Activated naive CD4-positive, alpha-beta T cell treated with anti-CD3 and anti-CD28 coated beads, Interleukin-2, amount 50 U/mL, for 16 hours (primary cell): ENCODE data around the gene PPEF1.
"Not testable (repeated sequence)": the region's sequence is repeated elsewhere in the genome, so short reads cannot be mapped to it uniquely, and the experiment has no call there.

Source experiments
- DNase-seq: peaks from one replicate; pipeline ENCODE4 v3.0.0-alpha.2; 2020

PPEF1 gene

DNA sequence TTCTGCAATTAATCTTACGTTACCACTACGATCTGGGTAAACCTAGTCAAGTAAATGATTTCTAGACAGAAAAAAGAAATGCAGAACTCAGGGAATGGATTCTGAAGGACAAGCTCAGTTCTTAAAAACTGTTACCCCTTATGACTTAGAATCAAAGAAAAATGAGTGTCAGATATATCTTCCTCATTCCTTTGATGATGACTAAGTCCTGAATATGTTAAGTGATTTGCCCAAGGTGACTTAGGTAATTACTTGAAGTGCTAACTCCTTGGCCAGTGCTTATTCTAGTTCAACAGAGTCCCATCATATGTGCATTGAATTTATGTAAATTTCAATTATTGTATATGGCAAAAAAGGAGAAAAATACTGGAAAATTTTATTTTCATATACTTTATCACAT, 92.5 kb downstream of the PPEF1 start:
- no peak for DNase-seq

DNA sequence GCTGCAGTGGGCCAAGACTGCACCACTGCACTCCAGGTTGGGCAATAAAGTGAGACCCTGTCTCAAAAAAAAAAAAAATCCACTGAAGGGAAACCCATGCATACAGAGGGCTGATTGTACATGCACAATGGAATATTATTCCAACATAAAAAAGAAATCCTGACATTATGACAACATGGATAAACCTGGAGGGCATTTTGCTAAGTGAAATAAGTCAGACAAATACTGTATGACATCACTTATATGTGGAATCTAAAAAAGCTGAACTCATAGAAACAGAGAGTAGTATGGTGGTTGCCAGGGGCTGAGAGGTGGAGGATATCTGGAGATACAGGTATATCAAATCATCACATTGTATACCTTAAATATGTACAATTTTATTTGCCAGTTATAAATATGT, 102.2 kb downstream of the PPEF1 start:
- DNase-seq: no peak

DNA sequence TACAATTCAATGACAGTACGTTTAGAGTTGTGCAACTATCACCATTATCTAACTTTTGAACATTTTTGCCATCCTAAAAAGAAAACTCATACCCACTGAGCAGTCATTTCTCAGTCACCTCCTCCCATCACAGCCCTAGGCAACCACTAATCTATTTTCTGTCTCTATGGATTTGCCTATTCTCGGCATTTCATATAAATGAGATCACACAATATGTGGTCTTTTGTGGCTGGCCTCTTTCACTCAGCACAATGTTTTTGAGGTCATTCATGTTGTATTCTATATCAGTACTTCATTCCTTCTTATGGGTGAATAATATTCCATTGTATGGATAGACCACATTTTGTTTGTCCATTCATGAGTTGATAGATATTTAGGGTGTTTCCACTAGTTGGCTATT, 103.0 kb downstream of the PPEF1 start:
- no peak for DNase-seq

DNA sequence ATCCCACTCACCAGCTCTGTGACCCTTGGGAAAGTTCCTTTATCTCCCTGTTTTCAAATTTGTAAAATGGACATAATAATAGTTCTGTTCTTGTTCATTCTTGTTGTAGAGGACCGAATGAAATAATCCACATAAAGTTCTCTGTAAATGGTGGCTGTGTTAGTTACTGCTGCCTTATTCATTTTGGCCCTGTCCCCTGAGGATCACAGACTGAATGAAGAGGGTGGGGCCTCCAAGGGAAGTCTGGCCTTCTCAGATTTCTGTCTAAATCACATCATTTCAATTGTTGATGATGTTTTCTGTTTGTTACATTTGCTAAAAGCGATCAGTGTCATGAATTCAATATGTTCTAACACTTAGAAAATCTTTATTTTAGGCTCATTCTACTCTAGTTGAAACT, 117.9 kb downstream of the PPEF1 start:
- DNase-seq: no peak

DNA sequence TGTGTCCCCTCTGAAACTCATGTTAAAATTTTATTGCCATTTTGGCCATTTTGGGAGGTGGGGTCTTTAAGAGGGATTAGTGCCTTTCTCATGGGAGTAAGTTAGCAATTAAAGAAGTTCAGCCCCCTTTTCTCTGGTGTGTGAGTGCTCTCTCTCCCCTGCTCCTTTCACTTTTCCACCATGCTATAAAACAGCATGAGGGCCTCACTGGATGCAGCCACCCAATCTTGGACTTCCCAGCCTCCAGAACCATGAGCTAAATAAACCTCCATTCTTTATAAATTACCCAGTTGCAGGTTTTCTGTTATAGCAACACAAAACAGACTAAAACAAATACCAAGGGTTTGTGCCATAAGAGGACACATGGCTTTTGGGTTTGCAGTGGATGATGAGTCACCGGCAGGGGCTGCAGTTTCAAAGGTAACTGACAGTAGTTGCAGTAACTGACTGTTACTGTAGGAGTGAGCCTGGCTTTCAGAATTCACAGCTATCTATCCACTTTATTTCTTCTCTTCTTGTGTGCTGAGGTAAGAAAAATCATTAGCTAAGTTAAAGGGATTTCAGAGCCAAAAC, 121.5 kb downstream of the PPEF1 start:
- no peak for DNase-seq

DNA sequence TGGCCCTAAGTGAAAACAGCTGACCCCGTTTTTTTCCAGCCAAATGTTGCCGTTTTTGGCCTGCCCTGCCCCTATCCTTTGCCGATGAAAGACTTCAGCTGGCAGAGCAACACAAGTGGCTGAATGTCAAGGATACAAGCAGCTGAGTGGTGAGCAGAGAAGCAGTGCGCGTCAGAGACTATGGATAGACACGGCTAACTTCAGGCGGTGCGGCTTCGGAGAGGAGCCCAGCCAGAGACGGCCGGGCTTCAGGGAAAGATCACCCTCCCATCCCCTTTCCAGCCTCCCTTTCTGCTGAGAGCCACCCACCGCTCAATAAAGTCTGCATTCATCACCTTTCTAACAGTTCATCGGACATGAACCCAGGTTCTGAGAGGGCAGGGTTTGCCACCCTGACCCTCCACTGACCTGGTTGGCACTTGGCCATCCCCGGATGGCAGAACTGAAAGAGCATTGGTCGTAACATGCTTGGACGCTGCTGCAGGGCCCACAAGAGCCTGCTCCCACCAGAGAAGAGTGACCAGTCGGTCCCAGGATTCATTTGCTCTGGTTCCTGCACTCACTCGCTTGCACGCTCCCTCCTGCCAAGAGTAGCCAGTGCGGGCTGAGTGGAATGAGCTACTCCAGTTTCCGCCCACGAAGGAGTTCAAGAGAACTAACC, 125.8 kb downstream of the PPEF1 start:
- DNase-seq: no peak

DNA sequence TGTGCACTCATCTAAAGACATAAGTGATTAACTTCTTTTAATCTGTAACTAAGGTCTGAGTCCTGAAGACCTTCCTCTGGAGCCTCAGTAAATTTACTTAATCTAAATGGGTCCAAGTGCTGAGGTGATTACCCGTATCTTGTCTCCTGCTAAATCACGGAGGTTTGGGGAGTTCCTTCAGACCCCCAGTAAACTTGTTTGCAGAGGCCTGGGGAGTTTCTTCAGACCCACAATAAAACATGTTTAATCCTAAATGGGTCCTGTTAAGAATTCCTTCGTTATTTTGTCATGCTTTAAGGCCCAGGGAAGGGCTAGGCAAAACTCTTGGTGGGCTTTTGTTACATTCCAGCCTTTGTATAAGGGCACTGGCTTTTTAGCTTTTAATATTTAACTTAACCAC, 140.5 kb downstream of the PPEF1 start:
- DNase-seq: not testable (repeated sequence)

DNA sequence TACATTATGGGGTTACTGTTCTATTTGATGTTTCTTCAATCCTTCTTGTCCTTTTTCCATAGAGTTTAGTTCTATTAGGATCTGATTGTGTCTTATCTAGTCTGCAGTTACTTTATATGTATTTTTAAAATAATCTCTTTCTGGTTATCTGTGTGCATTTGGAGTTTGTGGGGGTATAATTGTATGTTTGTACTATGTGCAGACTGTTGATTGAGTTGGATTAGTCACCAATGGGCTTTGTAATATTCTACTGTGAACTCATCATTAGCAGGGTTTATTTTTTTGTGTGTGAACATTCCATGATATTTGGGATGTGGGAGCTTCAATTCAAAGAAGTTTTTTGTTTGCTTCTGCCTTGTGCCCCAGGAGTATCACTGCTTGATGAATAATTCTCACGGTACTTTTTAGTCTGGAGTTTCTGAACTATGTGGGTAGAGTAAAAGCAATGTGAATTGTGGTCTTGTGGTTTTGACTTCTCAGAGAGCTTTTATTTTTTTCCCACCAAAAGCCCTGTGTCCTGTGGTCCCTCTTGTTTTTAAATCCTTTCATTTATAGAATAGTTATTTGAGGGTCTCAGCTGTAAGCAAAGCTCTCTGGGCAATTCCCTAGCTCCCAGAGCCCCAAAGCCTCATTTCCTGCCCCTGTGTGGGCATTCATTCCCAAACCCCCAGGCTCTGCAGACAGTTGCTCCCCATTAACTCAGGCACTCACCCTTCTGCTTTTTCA, 148.6 kb downstream of the PPEF1 start:
- DNase-seq: no peak

DNA sequence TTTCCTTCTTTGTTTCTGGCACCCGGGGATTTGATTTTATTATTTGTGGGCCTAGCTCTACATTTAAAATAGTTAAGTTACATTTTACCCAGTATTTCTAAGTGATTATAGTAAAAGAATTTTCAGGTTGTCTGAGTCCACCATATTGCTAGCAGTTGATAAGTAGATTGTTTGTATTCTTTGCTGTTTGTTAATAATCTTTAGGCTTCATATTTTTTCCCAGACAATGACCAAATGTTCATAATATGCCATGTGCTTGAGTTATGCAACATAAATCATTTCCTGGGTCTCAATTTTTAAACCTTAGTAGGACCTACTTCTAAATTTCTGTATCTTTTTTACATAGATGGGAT, 149.2 kb downstream of the PPEF1 start:
- DNase-seq: no peak

DNA sequence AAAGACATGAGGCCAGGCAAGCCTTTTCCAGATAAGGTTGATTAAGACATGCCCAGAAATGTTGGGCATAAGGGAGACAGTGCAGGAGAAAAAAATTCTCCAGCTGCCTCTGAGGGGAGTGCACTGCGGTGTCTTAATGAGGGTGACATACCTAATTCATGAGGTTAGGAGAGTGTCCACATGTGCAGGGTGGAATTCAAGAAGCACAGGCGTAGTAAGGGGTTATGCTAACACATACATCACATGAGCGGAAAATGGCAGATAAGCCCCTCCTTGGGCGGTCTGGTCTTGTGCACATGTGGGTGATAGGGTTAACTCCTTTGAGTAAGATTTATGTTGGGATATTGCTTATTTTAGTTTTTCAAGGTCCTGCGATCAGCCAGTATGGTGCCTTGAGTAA, 154.1 kb downstream of the PPEF1 start:
- DNase-seq: no peak

DNA sequence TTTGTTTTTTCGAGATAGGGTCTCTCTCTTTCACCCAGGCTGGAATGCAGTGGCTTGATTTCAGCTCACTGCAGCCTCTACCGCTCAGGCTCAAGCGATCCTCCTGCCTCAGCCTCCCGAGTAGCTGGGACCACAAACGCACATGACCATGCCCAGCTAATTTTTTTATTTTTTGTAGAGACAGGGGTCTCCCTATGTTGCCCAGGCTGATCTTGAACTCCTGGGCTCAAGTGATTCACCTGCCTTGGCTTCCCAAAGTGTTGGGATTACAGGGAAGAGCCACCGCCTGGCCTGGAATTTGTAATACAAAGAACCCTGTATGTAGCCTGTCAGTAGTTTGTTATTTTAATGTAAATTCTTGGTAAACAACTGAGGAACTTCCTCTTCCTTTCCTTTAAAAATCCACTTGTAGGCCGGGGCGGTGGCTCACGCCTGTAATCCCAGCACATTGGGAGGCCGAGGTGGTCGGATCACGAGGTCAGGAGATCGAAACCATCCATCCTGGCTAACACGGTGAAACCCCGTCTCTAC, 157.0 kb downstream of the PPEF1 start:
- DNase-seq: no peak

DNA sequence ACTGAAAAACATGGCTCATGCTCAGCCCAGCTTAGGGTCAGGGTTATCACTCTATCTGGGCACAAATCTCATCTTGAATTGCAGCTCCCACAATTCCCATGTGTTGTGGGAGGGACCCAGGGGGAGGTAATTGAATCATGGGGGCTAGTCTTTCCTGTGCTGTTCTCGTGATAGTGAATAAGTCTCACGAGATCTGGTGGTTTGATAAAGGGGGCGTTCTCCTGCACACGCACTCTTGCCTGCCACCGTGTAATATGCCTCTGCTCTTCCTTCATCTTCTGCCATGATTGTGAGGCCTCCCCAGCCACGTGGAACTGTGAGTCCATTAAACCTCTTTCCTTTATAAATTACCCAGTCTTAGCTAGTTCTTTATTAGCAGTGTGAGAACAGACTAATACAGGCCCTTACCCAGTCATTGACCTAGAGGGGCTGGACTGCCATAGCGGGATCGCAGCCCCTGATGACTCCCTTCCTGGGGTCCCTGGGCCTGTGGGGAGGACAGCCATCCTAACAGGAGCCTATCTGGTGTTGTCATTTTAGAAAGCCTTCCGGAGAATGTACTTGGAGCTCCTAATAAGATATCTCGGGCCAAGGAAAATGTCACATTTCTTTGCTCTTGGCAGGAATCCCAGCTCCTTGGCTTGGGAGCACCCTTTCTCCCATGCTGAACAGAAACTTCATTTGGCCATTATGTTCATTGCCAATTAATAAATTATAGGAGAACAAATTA, 163.9 kb downstream of the PPEF1 start:
- no peak for DNase-seq

DNA sequence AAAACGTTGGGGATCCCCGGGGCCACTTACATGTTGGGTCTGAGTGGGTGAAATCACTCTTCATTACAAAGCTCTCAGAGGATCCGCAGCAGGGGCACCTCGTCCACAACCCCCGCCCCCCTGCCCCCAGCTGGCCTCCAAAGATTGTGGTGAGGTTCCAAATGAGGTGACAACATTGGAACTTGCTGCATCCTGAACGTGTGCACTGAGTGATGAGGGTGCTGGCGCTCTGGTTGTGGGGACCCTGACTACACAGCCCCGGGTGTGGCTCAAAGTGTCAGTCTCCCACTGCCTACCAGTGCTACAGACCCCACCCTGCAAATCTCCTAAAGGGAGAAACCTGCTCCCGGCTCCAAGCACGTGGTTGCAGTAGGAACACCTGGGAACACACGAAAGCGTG, 164.5 kb downstream of the PPEF1 start:
- DNase-seq: no peak

DNA sequence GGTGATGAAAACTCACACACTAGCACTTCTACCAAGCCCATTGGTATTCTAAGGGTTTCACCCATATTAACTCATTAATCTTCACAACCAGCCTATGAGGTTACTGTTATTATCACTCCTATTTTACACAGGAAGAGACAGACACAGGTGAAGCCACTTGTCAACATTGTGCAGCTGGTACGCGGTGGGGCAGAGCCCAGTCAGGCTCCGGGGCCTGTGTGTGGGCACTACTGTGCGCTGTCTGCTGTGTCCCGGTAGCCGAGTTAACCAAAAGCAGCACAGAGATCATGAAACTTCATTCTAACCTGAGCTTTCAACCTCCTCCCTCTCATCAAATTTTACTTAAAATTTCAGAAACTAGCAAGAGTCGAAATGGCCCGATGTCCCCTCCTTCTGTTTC, 165.2 kb downstream of the PPEF1 start:
- no peak for DNase-seq

DNA sequence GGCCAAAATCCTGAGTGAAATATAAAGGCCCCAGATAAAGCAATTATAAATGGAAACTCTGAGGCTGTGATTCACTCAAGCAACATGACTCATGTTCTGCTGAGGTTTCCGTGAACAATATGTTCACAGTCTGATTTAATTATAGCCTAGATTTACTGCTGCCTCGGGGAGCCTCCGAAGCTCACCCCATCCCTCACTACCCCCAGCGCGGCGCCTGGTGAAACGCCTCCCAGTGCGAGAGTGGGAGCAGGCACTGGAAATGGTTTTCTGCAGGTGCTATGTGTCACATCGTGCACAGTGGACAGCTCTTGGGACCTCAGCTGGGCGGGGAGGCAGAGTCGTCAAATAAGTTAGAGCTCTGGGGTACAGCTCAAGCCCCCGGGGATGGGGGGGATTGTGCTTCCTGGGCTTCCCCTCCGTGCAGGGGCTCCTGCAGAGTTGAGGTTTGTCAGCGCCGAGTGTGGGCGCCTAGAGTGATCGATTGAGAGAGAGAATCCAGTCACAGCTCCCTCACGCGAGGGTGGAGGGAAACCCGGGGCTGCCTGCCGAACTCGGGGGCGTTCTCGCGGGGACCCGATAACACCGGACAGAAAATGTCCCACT, 165.8 kb downstream of the PPEF1 start:
- no peak for DNase-seq

DNA sequence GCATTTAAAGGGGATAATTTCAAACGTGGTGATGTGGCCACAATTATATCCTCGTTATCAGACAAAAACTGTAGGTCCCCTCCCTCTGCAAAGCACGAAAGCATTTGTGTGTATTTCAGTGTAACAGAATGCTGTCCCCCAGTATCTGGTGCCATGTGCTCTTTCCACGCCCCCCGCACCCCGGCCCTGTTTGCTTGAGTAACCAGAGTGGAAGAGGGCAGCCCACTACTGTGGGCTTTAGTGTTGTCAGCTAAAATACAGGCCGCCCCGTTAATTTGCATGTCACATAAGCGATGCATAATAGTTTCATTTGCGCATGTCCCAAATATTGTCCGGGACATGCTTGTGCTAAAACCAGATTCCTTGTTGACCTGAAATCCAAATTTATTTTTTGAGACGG, 166.4 kb downstream of the PPEF1 start:
- DNase-seq: no peak

DNA sequence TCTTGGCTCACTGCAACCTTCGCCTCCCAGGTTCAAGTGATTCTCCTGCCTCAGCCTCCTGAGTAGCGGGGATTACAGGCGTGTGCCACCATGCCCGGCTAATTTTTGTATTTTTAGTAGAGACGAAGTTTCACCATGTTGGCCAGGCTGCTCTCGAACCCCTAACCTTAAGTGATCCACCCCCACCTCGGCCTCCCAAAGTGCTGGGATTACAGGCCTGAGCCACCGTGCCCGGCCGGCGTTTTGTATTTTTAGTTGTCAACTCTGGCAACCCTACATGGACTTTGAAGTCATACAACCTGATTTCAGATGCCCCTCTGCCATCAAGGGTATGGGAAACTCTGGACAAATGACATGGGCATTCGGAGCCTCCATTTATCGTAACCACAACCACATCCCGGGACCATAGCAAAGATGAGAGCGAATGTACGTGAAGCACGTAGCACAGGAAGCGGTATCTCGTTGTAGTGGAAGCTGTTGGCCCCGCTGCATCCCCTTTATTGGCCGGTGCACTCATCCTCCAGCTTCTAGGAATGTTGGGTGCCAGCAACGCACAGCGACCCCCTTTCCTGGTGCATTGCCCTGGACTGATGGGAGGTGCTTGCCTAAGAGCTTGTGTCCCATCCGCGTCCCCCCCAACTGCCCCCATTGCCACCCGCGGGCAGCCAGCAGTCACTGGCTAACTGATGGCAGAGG, 167.3 kb downstream of the PPEF1 start:
- DNase-seq: no peak

DNA sequence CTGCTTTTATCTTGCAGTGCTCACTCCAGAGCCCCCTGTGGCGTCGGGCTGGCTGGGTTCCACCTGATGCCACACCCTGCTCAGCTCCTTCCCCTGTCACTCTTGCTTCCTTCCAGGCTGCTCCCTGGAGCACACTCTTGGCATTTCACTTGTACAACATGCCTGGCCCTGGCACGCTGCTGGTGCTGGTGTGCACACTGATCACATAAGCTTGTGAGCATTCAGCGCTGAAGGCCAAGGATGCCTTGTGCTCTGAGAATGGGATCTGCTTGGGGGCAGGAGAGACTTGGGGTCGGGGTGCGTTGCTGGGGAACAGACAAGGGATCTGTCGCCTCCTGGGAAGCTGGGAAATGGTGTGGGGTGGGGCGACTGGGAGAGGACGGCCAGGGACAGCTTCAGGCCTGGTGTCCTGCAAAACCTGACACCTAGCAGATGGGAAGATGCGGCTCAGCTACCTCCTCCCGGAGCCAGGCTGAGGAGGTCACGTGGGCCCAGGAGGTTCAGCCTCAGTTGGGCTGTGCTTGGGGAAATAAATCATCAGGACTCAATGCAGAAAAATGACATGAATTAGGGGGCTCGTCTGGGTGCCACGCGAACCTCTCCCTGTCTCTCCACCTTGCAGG, 167.9 kb downstream of the PPEF1 start:
- DNase-seq: no peak

DNA sequence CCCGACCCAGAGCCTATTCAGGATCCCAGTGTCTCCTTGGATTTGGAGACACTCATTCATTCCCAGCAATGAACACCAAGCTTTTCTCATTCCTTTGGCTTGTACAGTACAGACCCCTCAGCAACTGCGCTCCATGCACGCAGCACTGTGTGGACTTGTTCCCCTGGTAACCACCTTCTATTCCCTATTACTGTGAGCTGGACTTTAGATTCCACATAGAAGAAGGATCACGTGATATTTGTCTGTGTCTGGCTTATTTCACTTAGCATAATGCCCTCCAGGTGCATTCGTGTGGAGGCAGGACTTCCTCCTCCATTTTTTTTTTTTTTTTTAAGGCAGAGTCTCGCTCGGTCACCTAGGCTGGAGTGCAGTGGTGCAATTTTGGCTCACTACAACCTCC, 170.0 kb downstream of the PPEF1 start:
- DNase-seq: no peak
